Activated CD8-positive, alpha-beta memory T cell treated with anti-CD3 and anti-CD28 coated beads, Interleukin-2, amount 50 U/mL, for 1 hour (primary cell): Measurements from ENCODE around the gene FTO.

Experiments used
- DNase-seq: peaks from one replicate; pipeline ENCODE4 v3.0.0-alpha.2; 2020; ENCODE audit errors: extremely low read depth

The FTO gene

DNA sequence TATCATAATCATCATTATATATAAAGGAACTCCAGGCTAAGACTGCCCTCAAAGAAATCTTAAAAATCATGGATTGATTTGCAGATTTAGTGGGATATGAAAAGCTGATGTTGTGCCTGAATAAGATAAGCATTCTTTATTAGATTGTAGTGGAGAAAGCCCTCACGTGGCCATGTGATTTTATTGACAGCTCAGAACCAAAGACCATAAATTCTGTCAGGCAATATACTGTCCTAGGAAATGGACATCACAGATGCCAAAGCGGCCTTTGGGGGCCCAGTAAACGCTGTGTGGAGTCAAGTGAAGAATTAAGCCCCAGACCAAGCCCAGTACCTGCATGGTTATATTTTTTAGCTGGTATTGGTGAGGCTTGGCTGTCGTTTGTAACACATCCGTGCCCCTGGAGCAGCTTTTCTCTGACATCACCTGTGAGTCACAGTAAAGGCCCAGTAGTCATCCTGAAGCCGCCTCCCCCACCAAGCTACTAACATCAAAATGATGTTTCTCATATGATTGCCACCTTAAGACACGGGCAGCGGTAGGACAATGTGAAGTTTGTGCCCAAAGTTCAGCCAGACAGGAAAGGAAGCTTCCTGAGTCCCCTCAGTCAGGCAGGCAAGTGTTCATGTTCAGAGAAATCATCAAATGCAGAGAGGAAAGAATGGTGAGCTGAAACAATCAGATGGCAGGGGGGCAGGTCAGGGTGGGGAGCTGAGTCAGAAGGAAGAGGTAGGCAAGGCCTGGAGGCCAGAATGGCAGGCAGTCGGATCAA is 373.3 kb downstream of the FTO start:
- no peak for DNase-seq

DNA sequence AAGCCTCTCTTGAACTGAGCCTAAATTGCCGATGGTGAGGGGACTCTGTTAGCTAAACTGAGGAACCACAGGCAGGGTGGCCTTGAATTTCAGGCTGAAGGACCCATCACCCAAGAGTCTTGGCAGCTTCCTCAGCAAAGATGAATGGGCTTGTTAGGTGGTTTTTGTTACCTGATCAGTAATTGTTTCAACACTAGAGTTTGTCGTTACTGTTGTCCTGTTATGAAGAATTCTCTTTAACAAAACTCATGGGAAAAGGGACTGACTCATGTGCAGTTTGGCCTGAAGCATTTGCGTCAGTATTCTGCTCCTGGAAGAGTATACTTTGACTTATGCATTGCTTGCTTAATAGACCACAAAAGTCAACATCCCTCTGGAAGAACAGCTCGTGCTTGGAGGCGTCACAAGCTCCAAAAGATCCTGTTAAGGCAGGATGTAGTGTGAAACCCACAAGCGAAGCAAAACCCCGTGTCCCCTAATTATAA is 376.6 kb downstream of the FTO start:
- DNase-seq = no peak

DNA sequence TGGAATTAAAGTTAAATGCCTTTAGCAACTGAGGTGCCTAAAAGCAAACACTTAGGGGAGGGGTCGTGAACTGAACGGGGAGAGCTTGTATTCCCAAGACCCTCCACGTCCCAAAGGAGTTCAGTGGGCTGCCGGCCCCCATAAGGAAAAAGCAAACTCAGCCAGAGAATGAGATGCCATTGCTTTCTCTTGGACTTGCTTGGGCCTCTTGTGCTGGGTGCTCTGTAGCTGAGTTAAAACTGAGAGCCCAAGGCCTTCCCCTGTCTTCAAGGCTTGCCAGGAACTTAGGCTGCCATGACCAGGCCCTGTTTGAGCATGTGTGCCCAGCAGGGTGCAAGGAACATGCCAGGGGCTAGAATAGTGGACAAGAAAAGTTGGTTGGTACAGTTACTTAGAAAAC is 382.8 kb downstream of the FTO start:
- no peak for DNase-seq

DNA sequence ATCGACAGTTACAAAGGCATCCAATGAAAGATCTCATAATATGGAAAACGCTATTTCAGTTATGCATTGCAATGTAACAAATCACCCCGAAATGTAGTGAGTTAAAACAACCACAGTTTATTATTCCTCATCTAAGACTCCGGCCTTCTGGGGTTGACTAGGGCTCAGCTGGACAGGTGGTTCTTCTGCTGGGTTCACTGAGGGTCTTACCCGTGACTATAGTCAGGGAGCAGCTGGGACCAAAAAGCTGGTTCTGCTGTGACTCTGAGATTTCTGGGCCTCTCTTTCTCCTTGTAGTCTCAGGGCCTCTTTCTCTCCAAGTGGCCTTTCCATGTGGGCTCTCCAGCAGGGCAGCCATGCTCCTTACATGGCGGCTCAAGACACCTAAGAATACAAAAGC is 386.6 kb downstream of the FTO start:
- no peak for DNase-seq

DNA sequence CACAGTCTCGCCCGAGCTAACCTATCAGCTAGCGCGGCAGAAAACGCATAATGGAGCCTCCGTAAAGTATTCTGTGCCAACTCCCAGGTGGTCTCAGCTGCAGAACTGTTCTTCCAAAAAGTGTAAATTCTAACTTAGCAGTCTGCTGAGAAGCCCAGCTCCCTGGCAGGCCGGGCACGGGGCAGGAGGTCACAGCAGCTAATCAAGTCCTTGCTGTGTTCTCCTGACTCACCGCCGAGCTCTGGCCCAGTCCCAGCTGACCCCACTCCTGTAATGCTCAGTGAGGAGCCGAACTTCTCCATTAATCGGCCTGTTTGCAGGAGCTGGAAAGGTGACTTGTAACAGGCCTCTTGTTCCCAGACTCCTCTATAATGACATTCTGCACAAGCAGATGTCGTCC is 389.3 kb downstream of the FTO start:
- DNase-seq = no peak

DNA sequence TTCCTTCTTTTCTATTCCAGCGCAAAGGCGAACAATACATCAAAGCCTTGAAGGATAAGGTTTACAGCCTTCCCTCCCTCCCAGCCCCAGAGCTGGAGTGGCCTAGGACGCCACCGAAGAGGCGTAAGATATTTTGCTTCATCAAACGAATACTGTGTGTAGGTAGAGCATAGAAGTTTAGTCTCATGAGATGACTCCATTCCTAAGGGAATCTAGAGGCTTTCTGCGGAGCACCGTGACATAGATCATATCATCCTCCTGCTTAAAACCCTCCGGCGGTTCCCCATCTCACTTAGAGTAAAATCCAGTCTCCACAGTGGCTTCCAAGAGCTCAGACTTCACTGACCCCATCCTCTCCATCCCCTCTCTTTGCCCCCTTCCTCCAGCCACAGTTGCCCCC is 390.7 kb downstream of the FTO start:
- no peak for DNase-seq

DNA sequence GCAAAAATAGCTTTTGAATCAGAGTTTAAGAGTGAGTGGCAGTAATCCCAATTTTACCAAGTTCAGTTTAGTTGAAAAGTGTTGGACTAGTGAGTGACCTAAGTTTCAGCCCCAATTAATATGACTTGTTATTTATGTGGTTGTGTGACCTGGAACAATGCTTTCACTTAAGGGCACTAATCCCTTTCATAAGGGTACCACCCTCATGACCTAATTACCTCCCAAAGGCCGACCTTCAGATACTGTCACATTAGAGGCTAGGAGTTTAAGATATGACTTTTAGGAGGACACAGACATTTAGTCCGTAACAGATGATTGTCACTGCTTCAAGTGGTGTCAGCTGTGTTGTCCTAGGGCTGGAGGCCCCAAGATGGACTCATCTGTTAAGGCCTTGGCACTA is 392.7 kb downstream of the FTO start:
- DNase-seq = no peak

DNA sequence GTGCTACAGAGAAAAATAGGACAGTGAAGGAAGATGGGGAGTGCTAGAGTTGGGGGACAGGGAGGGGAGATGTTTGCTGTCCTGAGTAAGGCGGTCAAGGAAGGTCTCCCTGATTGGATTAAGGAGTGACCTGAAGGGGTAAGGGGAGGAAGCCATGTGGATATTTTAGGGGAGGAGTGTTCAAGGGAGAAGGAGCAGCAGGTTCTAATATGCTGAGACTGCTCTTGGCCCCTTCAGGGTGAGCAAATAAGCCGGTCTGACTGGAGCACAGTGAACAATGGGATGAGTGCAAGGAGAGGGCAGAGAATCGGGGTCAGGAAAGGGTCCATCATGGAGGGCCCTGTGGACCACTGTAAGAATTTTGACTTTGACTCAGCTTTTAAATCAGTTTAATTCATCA is 393.8 kb downstream of the FTO start:
- DNase-seq = no peak

DNA sequence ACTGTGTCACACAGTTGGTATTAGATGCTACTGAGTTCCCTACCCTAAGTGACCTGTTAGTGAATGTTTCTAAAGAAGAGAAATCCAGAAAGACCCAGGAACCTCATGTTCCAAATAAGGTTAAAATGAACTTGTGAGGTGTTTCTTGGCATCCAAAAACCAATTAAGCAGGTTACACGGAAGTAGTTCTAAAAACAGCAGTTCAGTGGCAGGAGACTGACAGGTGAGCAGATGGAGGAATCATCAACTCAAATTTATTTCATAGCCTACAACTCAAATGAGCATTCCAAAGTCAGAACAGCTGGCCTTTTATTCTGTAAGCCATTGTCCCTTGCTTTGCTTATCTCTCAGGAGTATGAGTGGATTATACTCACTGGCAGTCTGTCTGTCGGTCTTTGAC is 394.3 kb downstream of the FTO start:
- DNase-seq = no peak

DNA sequence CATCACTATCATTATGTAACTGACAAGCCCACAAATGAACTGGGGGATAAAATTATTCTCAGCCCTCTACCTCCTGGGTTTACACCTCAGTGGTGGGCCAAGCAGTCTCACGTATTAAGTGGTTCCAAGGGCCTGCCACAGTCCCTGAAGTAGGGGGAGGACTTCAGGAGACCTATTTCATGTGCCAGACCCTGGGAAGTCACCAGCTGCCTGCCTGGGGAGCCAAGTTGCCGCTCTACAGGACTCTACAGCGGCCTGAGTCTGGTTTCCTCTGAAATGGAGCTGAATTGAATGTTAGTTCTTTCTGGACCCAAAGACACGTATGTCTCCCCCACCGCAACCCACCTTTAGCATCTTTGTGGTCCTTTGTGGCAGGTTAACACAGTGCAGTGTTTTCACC is 395.7 kb downstream of the FTO start:
- no peak for DNase-seq

DNA sequence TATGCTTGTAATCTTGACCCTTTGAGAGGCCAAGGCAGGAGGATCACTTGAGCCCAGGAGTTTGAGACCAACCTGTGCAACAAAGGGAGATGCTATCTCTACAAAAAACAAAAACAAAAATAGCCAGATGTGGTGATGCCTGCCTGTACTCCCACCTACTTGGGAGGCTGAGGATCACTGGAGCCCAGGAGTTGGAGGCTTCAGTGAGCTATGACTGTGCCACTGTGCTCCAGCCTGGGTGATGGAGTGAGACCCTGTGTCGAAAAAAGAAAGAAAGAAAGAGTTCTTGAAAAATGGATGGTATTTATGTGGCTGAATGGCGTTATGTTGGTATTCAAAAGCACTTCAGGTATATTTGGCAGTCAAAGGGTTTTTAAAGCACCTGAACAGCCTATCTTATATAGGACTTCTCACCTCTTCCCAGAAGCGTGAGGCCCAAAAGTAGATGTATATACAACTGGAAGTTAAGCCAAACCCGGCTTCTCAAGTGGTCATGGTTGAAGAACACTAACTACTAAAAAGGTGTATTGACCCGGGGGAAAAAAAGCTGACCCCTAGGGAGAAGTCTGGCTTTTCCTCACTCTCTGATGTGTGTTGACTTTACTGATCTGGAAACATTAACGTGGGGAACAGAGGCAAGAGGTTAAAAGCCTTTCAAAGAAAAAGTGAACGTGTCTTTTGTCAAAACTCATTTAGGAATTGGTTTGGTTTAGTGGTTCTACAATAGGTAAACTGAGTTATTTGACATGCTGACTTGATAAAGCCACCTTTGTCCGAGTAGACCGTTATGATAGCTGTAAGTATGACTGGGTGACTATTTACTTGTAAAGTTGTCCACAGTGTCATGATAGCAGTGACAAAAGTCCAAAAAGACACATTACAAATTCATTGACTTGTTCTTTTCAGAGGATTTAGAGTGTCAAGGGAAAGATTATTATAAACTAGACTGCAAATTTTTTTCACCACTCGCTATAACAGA is 399.2 kb downstream of the FTO start:
- no peak for DNase-seq

DNA sequence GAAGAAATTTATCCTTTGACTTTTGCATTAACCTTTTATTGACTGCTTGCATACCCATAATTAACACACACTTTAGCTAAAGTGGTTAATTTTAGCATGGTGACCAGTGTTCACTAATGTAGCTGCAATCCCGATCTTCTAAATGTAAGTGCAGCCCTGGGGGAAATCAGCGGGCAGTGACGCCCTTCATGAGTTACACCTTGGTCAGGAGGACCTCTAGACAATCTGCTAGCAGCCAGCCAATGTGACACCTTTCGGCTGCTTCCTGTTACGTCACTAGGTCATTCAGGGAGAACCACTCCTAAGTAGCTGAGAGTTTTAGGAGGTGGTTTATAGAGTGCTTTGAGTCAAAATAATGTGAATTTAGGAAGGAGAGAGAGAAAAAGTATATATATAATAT is 402.1 kb downstream of the FTO start:
- no peak for DNase-seq

DNA sequence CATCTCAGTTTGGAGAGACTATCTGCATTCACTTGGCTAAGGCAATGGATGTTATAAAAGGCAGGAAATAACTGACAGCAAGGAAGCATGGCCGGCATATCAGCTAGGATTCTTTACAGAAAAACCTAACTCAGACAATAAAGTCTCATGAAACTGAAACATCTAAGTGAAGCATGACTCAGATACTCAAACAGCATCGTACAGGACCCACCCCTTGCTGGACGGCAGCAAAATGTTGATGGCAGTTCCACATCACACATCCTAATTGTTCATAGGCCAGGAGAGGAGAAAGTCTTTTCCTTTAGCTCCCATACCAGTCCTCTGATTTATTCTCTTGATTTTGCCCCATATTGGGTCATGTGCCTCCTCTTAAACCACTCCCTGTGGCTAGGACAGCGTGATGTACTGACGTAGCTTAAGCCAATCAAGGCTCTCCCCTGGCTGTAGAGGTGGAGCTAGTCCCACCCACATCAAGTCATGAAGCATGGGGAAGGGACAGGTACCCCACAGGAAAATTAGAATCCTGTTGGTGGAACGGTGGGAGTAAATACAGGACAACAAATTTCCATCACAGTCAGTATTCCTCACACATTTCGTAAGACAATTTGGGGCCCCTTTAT is 403.7 kb downstream of the FTO start:
- no peak for DNase-seq

DNA sequence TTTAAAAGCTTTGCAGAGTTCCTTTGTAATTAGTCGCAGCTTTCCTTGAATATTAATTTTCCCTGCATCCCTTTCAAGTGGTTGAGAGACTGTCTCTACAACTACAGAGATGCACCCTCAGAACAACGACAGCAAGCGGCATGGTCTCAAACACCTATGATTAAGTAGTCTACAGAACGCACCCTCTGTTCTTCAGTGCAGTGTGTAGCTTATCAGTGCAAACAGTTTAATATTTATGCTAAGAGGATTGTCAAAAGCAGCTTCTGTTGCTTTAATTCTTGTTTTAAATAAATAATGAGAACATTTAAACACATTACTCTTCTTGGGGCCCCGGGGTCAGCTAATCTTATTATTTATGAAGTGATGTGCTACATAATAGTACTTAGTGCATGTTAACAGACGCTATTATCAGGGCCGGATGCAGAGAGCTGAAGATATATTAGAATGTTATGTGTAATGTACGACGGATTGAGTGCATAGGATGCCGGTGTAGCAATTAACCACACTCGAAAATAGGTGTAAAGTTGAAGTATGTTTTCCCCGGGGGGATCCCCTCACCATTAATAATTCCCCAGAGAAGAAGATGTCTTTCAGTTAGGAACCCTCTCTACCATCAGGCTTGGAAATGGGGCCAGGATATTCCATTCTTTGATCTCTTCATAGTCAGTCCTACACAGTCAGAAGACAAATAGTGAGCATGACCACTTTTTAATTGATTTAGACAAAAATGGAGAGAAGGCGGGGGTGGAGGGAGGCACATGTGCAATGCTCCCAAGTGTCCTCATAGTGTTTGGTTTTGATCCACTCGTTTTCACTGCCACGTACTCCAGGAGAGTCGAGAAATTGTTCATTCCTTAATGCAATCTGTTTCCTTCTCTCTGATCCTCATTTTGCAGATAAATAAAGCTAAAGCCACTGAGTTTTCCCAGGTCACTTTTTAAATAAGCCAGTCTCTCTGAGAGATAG is 406.3 kb downstream of the FTO start:
- DNase-seq = no peak

DNA sequence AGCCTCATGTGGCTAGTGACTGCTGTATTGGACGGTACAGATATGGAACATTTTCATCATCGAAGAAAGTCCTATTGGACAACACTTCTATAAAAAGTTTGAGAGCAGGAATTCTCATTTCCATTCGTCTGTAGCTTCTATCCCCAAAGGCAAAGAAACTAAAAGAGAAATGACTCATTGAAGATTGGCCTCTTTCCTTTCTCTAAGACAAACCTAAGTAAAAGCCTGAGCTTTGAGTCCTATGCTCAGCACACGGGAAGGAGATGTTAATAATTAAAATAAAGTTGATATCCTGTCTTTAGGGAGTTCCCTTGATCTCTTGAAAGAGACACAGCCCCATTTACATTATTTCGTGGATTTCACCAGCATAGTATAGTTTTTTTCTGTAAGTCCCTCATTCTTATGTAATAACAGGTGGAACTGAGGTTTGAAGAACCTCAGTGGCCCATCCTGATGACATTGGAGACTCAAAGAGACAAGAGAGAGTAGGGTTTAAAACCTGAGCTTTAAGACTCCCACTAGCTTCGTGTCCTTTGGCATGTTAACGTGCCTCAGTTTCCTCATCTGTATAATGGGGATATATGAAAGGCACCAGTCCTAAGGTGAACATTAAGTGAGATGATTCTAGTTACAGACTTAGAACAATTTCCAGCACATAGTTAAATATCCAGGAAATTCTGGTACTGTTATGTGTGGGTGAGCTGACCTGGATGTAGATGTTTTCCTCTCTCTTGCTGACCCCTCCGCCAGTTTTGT is 408.7 kb downstream of the FTO start:
- DNase-seq = no peak

DNA sequence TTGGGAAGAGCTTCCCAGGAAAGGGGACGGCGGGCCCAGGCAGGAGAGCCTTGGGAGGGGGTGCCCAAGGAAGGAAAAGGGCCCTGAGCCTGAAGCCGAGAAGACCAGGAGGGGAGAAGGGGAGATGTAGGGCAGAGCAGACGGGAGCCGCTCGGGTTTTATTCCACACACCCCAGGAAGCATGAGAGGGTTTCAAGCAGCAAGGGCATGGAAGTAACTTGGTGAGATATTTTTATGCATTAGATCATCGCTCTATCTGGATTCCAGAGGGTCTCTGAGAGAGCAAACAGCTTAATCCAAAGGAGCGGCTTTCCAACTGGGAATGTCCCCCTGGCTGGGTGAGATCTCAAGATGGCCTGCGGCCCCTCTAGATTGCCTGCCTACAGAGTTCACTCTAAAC is 411.6 kb downstream of the FTO start:
- no peak for DNase-seq

DNA sequence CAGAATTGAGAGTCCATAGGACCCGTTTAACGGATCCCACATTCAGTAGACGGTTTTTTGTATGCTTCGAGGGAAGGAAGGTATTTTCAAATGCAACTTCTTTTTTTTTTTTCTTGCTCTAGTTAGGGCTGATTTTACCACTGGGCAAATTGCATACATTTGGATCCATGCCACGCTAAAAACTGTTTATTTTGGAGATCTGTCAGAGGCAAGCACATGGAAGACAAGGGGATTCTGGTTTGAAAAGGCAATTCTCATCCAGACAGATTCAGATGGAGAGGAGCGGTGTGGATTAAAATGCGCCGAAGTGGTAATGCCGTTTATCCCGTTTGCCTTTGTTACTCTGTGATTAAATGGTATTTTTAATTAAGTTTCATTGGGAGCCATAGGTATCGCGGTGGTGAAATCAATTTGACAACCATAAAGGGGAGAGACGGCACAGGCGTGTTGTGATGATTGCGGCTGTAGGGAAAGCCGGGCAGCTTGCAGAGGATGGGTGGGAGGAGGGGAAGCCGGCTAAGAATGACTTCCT is 412.2 kb downstream of the FTO start:
- DNase-seq = no peak

DNA sequence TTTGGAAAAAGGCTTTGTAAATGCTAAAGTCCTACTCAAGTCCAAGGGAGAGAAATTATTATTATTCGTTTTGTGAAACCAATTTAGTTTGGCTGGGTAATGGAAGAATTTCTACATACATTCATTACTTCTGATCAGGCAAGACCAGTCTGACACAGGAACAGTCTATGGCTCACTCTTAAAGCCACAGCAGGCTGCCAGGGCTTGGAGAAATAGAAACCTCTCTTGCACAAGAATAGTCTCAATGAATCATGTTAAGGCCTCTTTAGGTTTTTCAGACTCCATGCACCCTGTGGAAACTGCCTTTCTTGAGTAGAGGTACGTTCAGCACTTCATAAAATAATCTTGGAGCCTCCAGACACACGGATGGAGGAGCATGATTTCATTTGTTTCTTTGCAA is 414.9 kb downstream of the FTO start:
- no peak for DNase-seq

DNA sequence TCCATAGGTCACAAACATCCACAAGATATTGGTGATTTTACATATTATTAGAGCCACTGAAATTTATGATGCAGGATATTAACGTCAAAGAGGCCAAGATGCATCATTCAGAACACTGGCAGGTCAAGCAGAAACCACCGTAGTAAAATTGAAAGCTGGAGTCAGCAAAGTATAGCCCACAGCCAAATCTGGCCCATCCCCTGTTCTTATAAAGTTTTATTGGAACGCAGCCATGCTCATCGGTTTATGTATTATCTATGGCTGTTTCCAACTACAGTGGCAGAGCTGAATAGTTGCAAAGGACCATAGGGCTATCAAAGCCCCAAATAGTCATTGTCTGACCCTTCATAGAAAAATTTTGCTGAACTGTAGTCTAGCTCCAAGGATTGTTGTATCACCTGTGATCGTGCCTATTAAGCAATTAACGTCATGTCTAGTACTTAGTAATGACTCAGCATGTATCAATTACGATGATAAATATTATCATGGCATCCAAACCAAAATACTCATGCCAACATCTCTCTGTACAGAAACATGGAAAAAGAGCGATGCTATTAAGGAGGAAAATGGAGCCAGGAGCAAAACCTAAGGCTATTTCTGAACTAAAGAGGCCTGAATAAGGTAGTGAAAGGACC is 417.0 kb downstream of the FTO start:
- DNase-seq = no peak
